DMS79 (cell line): Measurements from ENCODE around the gene PCDHA3.
"Not testable (repeated sequence)": the region's sequence is repeated elsewhere in the genome, so short reads cannot be mapped to it uniquely, and the experiment has no call there.

Source experiments
- DNase-seq: peaks from one replicate; lab custom pipeline; 2025; lab: John Stamatoyannopoulos, UW

The PCDHA3 gene

GRCh38 chr5:140821375-140822280 lies 20.8 kb downstream of the PCDHA3 start, which contains the start of gene PCDHA5:
Gene PCDHA5, plus strand, starts transcription at chr5:140821613.
- DNase-seq: no peak

- DNase-seq: no peak
Observed at GRCh38 chr5:140822281-140822629, 21.4 kb downstream of the PCDHA3 start.

- not testable (repeated sequence) for DNase-seq
Observed at GRCh38 chr5:140822969-140823368, 22.1 kb downstream of the PCDHA3 start.

GRCh38 chr5:140823475-140823874 lies 22.6 kb downstream of the PCDHA3 start:
- DNase-seq: no peak

GRCh38 chr5:140827704-140828361 lies 27.0 kb downstream of the PCDHA3 start, which contains the start of gene PCDHA6:
Gene PCDHA6, plus strand, starts transcription at chr5:140827960. Its CDS starts 132 bp downstream, at chr5:140828092.
- no peak for DNase-seq

GRCh38 chr5:140828362-140828737 lies 27.5 kb downstream of the PCDHA3 start:
- no peak for DNase-seq

- not testable (repeated sequence) for DNase-seq
Observed at GRCh38 chr5:140829511-140830501, 28.9 kb downstream of the PCDHA3 start.

- no peak for DNase-seq
Observed at GRCh38 chr5:140833993-140834392, 33.1 kb downstream of the PCDHA3 start, which contains the start of gene PCDHA7. Gene PCDHA7, plus strand, starts transcription at chr5:140834269. Its CDS starts 115 bp downstream, at chr5:140834384.

GRCh38 chr5:140834439-140835008 lies 33.7 kb downstream of the PCDHA3 start:
- DNase-seq: not testable (repeated sequence)

- no peak for DNase-seq
Observed at GRCh38 chr5:140835622-140836510, 35.0 kb downstream of the PCDHA3 start.

- no peak for DNase-seq
Observed at GRCh38 chr5:140840978-140841962, 40.4 kb downstream of the PCDHA3 start, which contains the start of gene PCDHA8. Gene PCDHA8, plus strand, starts transcription at chr5:140841187. Its CDS starts 135 bp downstream, at chr5:140841322.

GRCh38 chr5:140842798-140843733 lies 42.2 kb downstream of the PCDHA3 start:
- no peak for DNase-seq

GRCh38 chr5:140848139-140849102 lies 47.6 kb downstream of the PCDHA3 start, which contains the start of gene PCDHA9:
Gene PCDHA9, plus strand, starts transcription at chr5:140848382. Its CDS starts 114 bp downstream, at chr5:140848496.
- not testable (repeated sequence) for DNase-seq

- DNase-seq: not testable (repeated sequence)
Observed at GRCh38 chr5:140849831-140850634, 49.2 kb downstream of the PCDHA3 start.
